Neutrophil (primary cell): ENCODE data around the gene TBXAS1.
"Not testable (repeated sequence)": the region's sequence is repeated elsewhere in the genome, so short reads cannot be mapped to it uniquely, and the experiment has no call there.

ENCODE experiments used
- H3K27ac ChIP-seq: fragments of 200-600 bp; sonication (generic); 2 replicates; pipeline ENCODE4 v1.5.1; 2016; ENCODE audit warnings: mild to moderate bottlenecking, moderate library complexity
- H3K27me3 ChIP-seq: fragments of 200-600 bp; sonication (generic); 2 replicates; pipeline ENCODE4 v1.6.0; 2016; ENCODE audit warnings: mild to moderate bottlenecking
- H3K36me3 ChIP-seq: fragments of 200-600 bp; sonication (generic); 2 replicates; pipeline ENCODE4 v1.5.1; 2017
- H3K4me1 ChIP-seq, 2 experiments: fragments of 200-600 bp in 1 of 2; sonication (generic) in 1 of 2; 1 replicate in 1 of 2; 2 replicates in 1 of 2; pipeline versions ENCODE4 v1.5.1 to v1.6.1; 2013 to 2016; ENCODE audit warnings: low read depth in 1 of 2, low read length in 1 of 2, mild to moderate bottlenecking in 1 of 2, moderate library complexity in 1 of 2; ENCODE audit not compliant: control insufficient read depth in 1 of 2, insufficient read depth in 1 of 2
- H3K4me3 ChIP-seq, 2 experiments: fragments of 200-600 bp in 1 of 2; sonication (generic) in 1 of 2; 1 replicate in 1 of 2; 2 replicates in 1 of 2; pipeline ENCODE4 v1.5.1; 2013 to 2016; ENCODE audit warnings: low read depth in 1 of 2, low read length in 1 of 2, mild to moderate bottlenecking in 1 of 2, moderate library complexity in 1 of 2
- H3K9me3 ChIP-seq: fragments of 200-600 bp; sonication (generic); 2 replicates; pipeline ENCODE4 v1.5.1; 2016
- TF ChIP-seq, protein P1 (sequence below): fragments of 200-600 bp; sonication (generic); IDR thresholded peaks from 2 replicates; pipeline ENCODE4 v1.5.1; 2016; ENCODE audit warnings: antibody characterized with exemption

The TBXAS1 gene

DNA sequence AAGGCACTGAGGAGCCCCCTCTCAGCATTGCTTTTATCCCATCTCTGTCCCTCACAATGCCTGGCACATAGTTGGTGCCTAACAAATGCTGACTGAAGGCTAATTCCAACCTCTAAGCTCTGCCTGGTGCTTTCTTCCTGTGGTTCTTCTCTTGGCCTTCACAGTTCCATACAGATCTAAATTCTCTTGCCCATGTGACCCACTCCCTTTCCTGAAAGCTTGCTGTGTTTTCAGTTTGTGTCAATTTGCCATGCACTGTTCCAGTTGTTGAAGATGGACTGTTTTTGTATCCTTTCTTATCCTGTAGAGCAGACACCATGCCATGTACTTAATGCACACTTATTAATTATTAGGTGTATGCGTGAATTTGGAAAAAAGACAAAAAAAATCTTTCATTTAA is 9.2 kb downstream of the TBXAS1 start:
- peak overlapping the region; percentile 34 for H3K27ac ChIP-seq
- no peaks in the 10 kb centered on the region for H3K9me3 ChIP-seq
- H3K36me3 ChIP-seq, result peaks cover 33% of the 10 kb centered on the region
- H3K27me3 ChIP-seq, result no peaks in the 10 kb centered on the region
- H3K4me1 ChIP-seq, result peaks cover 11 to 15% of the 10 kb centered on the region in 2 experiments
- H3K4me3 ChIP-seq, result peak overlapping the region in 1 of 2 experiments; percentile 4
- TF ChIP-seq, protein P1, sequence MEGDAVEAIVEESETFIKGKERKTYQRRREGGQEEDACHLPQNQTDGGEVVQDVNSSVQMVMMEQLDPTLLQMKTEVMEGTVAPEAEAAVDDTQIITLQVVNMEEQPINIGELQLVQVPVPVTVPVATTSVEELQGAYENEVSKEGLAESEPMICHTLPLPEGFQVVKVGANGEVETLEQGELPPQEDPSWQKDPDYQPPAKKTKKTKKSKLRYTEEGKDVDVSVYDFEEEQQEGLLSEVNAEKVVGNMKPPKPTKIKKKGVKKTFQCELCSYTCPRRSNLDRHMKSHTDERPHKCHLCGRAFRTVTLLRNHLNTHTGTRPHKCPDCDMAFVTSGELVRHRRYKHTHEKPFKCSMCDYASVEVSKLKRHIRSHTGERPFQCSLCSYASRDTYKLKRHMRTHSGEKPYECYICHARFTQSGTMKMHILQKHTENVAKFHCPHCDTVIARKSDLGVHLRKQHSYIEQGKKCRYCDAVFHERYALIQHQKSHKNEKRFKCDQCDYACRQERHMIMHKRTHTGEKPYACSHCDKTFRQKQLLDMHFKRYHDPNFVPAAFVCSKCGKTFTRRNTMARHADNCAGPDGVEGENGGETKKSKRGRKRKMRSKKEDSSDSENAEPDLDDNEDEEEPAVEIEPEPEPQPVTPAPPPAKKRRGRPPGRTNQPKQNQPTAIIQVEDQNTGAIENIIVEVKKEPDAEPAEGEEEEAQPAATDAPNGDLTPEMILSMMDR, result no peak

DNA sequence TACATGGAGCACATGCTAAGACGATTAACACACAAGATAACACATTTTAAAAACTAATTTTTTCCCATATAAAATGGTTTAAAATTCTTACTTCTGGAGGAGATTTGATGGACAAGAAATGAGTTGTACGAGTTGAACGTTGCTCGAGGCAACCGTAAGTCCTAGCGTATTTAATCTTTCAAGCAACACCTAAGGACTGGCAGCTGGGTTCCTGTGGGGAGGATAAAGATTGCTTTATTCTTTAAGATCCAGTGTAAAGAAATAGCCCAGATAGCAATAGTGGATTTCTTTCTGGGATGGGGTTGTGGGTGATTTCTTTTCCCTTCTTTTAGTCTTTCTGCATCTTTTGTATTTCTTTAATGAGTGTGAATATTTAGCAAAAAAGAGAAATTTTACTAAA is 9.8 kb downstream of the TBXAS1 start:
- Histone ChIP-seq H3K27ac (no peak overlapping the region), H3K4me1 (peaks cover 11 to 15% of the 10 kb centered on the region in 2 experiments), H3K27me3 (no peaks in the 10 kb centered on the region), H3K4me3 (no peak overlapping the region), H3K9me3 (no peaks in the 10 kb centered on the region), H3K36me3 (peaks cover 37% of the 10 kb centered on the region)
- TF ChIP-seq, protein P1, result no peak

DNA sequence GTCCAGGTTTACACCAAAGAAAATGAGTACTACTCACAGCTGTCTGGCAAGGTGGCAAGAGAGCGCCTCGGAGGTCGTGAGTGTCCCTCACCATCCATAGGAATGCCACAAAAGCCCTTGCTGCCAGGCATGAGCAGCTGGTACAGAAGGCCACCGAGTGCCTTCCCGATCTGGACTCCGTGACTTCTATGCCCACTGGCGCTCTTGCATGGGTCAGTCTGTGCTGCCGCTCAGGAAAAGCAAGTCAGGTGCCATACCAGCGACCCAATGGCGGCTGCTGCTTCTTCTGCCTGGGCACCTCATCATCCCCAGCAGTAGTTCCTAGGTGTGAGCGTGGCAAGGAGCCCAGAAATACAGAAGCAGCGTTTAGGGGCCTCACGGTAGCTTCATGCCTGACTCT is 11.7 kb downstream of the TBXAS1 start:
- Histone ChIP-seq H3K9me3 (no peaks in the 10 kb centered on the region), H3K36me3 (peaks cover 43% of the 10 kb centered on the region), H3K4me1 (peaks cover 23 to 25% of the 10 kb centered on the region in 2 experiments), H3K4me3 (no peak overlapping the region), H3K27me3 (no peaks in the 10 kb centered on the region), H3K27ac (peak overlapping the region; percentile 4)
- TF ChIP-seq, protein P1, result no peak

DNA sequence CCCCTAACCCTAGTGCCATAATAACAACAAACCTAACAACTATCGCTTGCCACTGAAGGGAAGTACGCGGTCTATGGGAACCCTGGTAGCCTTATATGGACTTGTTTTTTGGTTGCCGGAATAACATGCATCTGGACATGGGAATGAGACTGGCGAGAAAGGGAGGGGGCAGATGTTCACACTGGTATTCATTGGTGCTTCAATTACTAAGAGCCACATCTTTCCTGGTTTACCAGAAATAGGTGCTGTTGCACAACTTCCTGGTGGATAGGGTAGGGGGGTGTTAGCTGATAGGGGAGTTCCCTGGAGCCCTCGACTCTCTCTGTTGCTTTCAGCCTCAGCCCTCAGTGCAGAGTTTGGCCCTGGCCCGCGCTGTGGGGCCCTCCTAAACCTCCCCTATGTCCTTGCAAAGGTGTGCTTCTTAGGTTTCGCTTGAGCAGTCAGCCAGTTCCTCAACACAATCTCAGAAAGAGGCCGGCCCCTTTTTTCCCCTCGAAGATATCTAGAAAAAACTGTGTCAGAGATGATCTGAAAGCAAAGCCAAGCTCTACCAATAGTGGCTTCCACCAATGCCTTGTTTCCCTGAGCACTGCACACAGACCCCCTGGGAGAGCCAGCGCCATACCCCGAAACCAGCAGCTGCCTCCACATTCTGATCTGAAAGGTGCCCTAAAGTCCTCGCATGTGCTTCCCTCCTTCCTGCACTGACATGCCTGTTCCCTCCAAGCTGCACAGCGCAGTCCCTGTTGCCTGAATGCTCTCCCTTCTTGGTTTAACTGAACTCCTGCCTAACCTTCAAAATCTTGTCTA is 13.5 kb downstream of the TBXAS1 start:
- no peak overlapping the region for H3K4me3 ChIP-seq

DNA sequence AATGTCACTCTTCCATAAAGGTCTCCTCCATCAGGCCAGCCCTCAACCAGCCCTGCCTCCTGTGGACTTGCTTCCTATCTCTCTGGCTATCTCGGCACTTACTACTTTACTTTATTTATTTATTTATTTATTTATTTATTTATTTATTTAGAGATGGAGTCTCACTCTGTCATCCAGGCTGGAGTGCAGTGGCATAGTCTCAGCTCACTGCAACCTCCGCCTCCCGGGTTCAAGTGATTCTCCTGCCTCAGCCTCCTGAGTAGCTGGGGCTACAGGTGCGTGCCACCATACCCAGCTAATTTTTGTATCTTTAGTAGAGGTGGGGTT is 14.1 kb downstream of the TBXAS1 start:
- not testable (repeated sequence) for H3K4me3 ChIP-seq, H3K9me3 ChIP-seq
- peaks cover 29 to 38% of the 10 kb centered on the region in 2 experiments for H3K4me1 ChIP-seq

More for the DNA sequence above, 13.5 kb downstream of the TBXAS1 start:
- TF ChIP-seq, protein P1, result no peak
- H3K36me3 ChIP-seq, result peaks cover 54% of the 10 kb centered on the region
- H3K4me1 ChIP-seq, result peaks cover 25 to 33% of the 10 kb centered on the region in 2 experiments
- H3K27ac ChIP-seq, result peak overlapping the region; percentile 50
- H3K27me3 ChIP-seq, result no peaks in the 10 kb centered on the region
- no peaks in the 10 kb centered on the region for H3K9me3 ChIP-seq

DNA sequence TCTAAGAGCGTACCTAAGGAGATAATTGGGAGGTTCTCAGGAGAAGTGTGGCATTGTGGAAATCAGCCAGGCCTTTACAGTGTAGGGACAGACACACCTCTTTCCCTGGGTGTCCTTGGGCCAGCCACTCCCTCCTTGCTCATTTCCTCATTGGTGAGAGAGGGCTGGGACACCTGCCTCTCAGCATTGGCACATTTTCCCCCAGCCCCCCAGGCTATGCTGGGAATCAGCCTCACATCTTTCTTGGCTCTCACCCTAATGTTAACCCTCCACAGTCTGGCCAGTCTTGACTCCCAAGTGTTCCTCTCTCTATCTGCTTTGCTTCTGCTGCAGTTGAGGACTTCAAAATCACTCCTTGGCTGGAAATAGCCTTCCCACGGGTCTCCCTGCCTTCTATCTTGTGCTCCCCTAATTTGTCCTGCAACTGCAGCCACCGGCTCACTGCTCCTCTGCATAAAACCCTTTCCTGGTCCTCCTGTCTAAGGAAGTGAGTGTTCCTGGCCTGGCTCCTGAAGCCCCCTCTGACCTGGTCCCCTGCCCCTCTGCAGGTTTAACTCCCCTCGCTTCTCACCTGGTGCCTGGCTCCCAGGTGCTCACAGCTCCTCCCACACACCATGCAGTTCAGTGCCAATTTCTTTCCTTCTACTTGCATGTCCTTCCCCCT is 15.8 kb downstream of the TBXAS1 start:
- TF ChIP-seq, protein P1, result no peak
- H3K4me3 ChIP-seq, result no peak overlapping the region
- no peaks in the 10 kb centered on the region for H3K27me3 ChIP-seq
- peak overlapping the region; percentile 4 for H3K27ac ChIP-seq
- no peaks in the 10 kb centered on the region for H3K9me3 ChIP-seq
- peaks cover 47% of the 10 kb centered on the region for H3K36me3 ChIP-seq
- H3K4me1 ChIP-seq, result peaks cover 29 to 44% of the 10 kb centered on the region in 2 experiments

More for the DNA sequence above, 14.1 kb downstream of the TBXAS1 start:
- peak overlapping the region; percentile 50 for H3K27ac ChIP-seq
- not testable (repeated sequence) for H3K27me3 ChIP-seq
- H3K36me3 ChIP-seq, result peaks cover 54% of the 10 kb centered on the region
